Activated CD8-positive, alpha-beta T cell treated with anti-CD3 and anti-CD28 coated beads, Interleukin-2, amount 10 ng/mL, durations not matched to agents 7 days and 5 days (primary cell): Measurements from ENCODE around the gene KRTAP10-9. TPM values are rescaled to one million over a fixed set of nuclear protein-coding genes. Genes with fewer than 3 reads are reported as not detected.
"Not testable (repeated sequence)": the region's sequence is repeated elsewhere in the genome, so short reads cannot be mapped to it uniquely, and the experiment has no call there.

Experiments used
- ATAC-seq: fragments of 150-1000 bp; cut with Tn5 transposase; one replicate; pipeline ENCODE4 v1.10.0; 2021; ENCODE audit warnings: moderate library complexity
- CTCF ChIA-PET: fragments of 350-600 bp; sonication (Branson Sonifier 250); formaldehyde crosslinking; loops from one replicate; lab custom pipeline; 2021; ENCODE audit warnings: antibody characterized with exemption; lab: Charles Lee
- POLR2A ChIA-PET: fragments of 350-600 bp; sonication (Branson Sonifier 250); formaldehyde crosslinking; loops from one replicate; lab custom pipeline; 2021; ENCODE audit warnings: antibody characterized with exemption; lab: Charles Lee
- DNase-seq: peaks from one replicate; pipeline ENCODE4 v3.0.0-alpha.2; 2020
- H3K27ac Mint-ChIP-seq: one replicate; pipeline ENCODE4 v1.8.0; 2021; ENCODE audit warnings: mild to moderate bottlenecking, mixed read lengths
- H3K27me3 Mint-ChIP-seq: one replicate; pipeline ENCODE4 v1.8.0; 2021; ENCODE audit warnings: low read depth, mixed read lengths
- H3K36me3 Mint-ChIP-seq: one replicate; pipeline ENCODE4 v1.8.0; 2021; ENCODE audit warnings: low read depth, mixed read lengths
- H3K4me1 Mint-ChIP-seq: one replicate; pipeline ENCODE4 v1.8.0; 2021; ENCODE audit warnings: low read depth, mixed read lengths
- H3K4me3 Mint-ChIP-seq: one replicate; pipeline ENCODE4 v1.8.0; 2021; ENCODE audit warnings: mild to moderate bottlenecking, mixed read lengths
- H3K9me3 Mint-ChIP-seq: one replicate; pipeline ENCODE4 v1.8.0; 2022; ENCODE audit warnings: mixed read lengths; ENCODE audit not compliant: insufficient read depth
- total RNA-seq, 2 experiments: library from RNA; stranded (reverse); gene quantifications; one replicate each; pipeline ENCODE4 v1.2.3, GENCODE V29; 2021

Gene KRTAP10-9
- total RNA-seq, 2 experiments from 2014 or later, result not detected

GRCh38 chr21:44589586-44590305 lies 37.1 kb upstream of the KRTAP10-9 start:
- POLR2A ChIA-PET, result no interaction called here
- peaks cover 2% of the 10 kb centered on the region for H3K4me1 Mint-ChIP-seq
- ATAC-seq, result no peak

GRCh38 chr21:44590311-44590721 lies 36.6 kb upstream of the KRTAP10-9 start:
- ATAC-seq (no peak), DNase-seq (no peak)
- POLR2A ChIA-PET, result interaction anchor here (0.6 kb wide), 1 partner anchor 49 kb away, joined by 3 read pairs; no protein-coding TSS in a partner anchor
- H3K27ac Mint-ChIP-seq, result no peak overlapping the region
- H3K36me3 Mint-ChIP-seq, result no peaks in the 10 kb centered on the region
- H3K27me3 Mint-ChIP-seq, result peaks cover 22% of the 10 kb centered on the region
- CTCF ChIA-PET, result no interaction called here
- H3K9me3 Mint-ChIP-seq, result no peaks in the 10 kb centered on the region
- H3K4me3 Mint-ChIP-seq, result no peak overlapping the region
- H3K4me1 Mint-ChIP-seq, result peaks cover 2% of the 10 kb centered on the region

More at GRCh38 chr21:44589586-44590305, 37.1 kb upstream of the KRTAP10-9 start:
- H3K9me3 Mint-ChIP-seq, result no peaks in the 10 kb centered on the region
- CTCF ChIA-PET, result no interaction called here
- H3K27ac Mint-ChIP-seq, result no peak overlapping the region
- DNase-seq, result no peak
- no peaks in the 10 kb centered on the region for H3K36me3 Mint-ChIP-seq
- no peak overlapping the region for H3K4me3 Mint-ChIP-seq
- H3K27me3 Mint-ChIP-seq, result peaks cover 26% of the 10 kb centered on the region

GRCh38 chr21:44590897-44591800 lies 35.7 kb upstream of the KRTAP10-9 start:
- H3K27ac Mint-ChIP-seq, H3K4me3 Mint-ChIP-seq, H3K36me3 Mint-ChIP-seq, H3K4me1 Mint-ChIP-seq, H3K9me3 Mint-ChIP-seq, CTCF ChIA-PET, ATAC-seq: not testable (repeated sequence)
- peaks cover 19% of the 10 kb centered on the region for H3K27me3 Mint-ChIP-seq
- peak; percentile 9 for DNase-seq
- POLR2A ChIA-PET, result interaction anchor here (0.6 kb wide), 1 partner anchor 48 kb away, joined by 3 read pairs; no protein-coding TSS in a partner anchor

GRCh38 chr21:44591801-44592130 lies 35.1 kb upstream of the KRTAP10-9 start:
- H3K4me1 Mint-ChIP-seq, H3K36me3 Mint-ChIP-seq, H3K9me3 Mint-ChIP-seq, H3K4me3 Mint-ChIP-seq, H3K27ac Mint-ChIP-seq, CTCF ChIA-PET, POLR2A ChIA-PET, ATAC-seq: not testable (repeated sequence)
- H3K27me3 Mint-ChIP-seq, result peaks cover 15% of the 10 kb centered on the region
- peak; percentile 7 for DNase-seq

- peaks cover 2% of the 10 kb centered on the region for H3K4me1 Mint-ChIP-seq
- no peak within 1 kb of the TSS for H3K27ac Mint-ChIP-seq
- POLR2A ChIA-PET, result no interaction called here
- no peak for ATAC-seq
- no peaks in the 10 kb centered on the region for H3K9me3 Mint-ChIP-seq
- no peak within 1 kb of the TSS for H3K4me3 Mint-ChIP-seq
- no peaks in the 10 kb centered on the region for H3K36me3 Mint-ChIP-seq
- CTCF ChIA-PET, result no interaction called here
- DNase-seq, result no peak
- H3K27me3 Mint-ChIP-seq, result peaks cover 6% of the 10 kb centered on the region
These were observed 34.2 kb upstream of the KRTAP10-9 start, which contains the start of gene KRTAP10-6 for GRCh38 chr21:44592446-44593311. TSS of gene KRTAP10-6 (minus strand) at chr21:44592505. CDS start at chr21:44592484, 21 bp downstream.

- ChIA-PET CTCF (interaction anchor here (0.5 kb wide), 1 partner anchor 210 kb away, joined by 3 read pairs; no protein-coding TSS in a partner anchor), POLR2A (no interaction called here)
- no peaks in the 10 kb centered on the region for H3K9me3 Mint-ChIP-seq
- ATAC-seq (no peak), DNase-seq (no peak)
- no peak overlapping the region for H3K4me3 Mint-ChIP-seq
- H3K4me1 Mint-ChIP-seq, result peaks cover 2% of the 10 kb centered on the region
- no peaks in the 10 kb centered on the region for H3K36me3 Mint-ChIP-seq
- no peak overlapping the region for H3K27ac Mint-ChIP-seq
- no peaks in the 10 kb centered on the region for H3K27me3 Mint-ChIP-seq
These were observed 33.1 kb upstream of the KRTAP10-9 start for GRCh38 chr21:44593598-44594405.

- ATAC-seq (no peak), DNase-seq (no peak)
- Mint-ChIP-seq H3K27ac (no peak overlapping the region), H3K4me1 (peaks cover 2% of the 10 kb centered on the region), H3K27me3 (no peaks in the 10 kb centered on the region), H3K36me3 (no peaks in the 10 kb centered on the region), H3K4me3 (no peak overlapping the region), H3K9me3 (no peaks in the 10 kb centered on the region)
- CTCF ChIA-PET, result no interaction called here
- POLR2A ChIA-PET, result no interaction called here
These were observed 32.4 kb upstream of the KRTAP10-9 start for GRCh38 chr21:44594406-44594916.

GRCh38 chr21:44595524-44595923 lies 31.4 kb upstream of the KRTAP10-9 start:
- Mint-ChIP-seq H3K4me1 (peaks cover 2% of the 10 kb centered on the region), H3K4me3 (no peak overlapping the region), H3K36me3 (no peaks in the 10 kb centered on the region), H3K27ac (no peak overlapping the region), H3K9me3 (no peaks in the 10 kb centered on the region), H3K27me3 (no peaks in the 10 kb centered on the region)
- POLR2A ChIA-PET, result no interaction called here
- no peak for ATAC-seq
- DNase-seq, result no peak
- CTCF ChIA-PET, result interaction anchor here (1.2 to 1.3 kb wide), 2 partner anchors 85 to 198 kb away, joined by 4 to 5 read pairs; no protein-coding TSS in a partner anchor

GRCh38 chr21:44596068-44596725 lies 30.7 kb upstream of the KRTAP10-9 start:
- no peaks in the 10 kb centered on the region for H3K36me3 Mint-ChIP-seq

GRCh38 chr21:44598061-44598460 lies 28.8 kb upstream of the KRTAP10-9 start:
- ChIA-PET CTCF (no interaction called here), POLR2A (no interaction called here)
- ATAC-seq (no peak), DNase-seq (no peak)
- Mint-ChIP-seq H3K4me1 (peaks cover 2% of the 10 kb centered on the region), H3K27me3 (no peaks in the 10 kb centered on the region), H3K27ac (no peak overlapping the region), H3K4me3 (no peak overlapping the region), H3K9me3 (no peaks in the 10 kb centered on the region), H3K36me3 (no peaks in the 10 kb centered on the region)

More at GRCh38 chr21:44596068-44596725, 30.7 kb upstream of the KRTAP10-9 start:
- H3K27ac Mint-ChIP-seq, result no peak overlapping the region
- H3K9me3 Mint-ChIP-seq, result no peaks in the 10 kb centered on the region
- peaks cover 2% of the 10 kb centered on the region for H3K4me1 Mint-ChIP-seq
- no peak for DNase-seq
- H3K4me3 Mint-ChIP-seq, result no peak overlapping the region
- CTCF ChIA-PET, result interaction anchor here (1.2 to 1.3 kb wide), 2 partner anchors 86 to 197 kb away, joined by 4 to 5 read pairs; no protein-coding TSS in a partner anchor
- H3K27me3 Mint-ChIP-seq, result no peaks in the 10 kb centered on the region
- no peak for ATAC-seq
- POLR2A ChIA-PET, result no interaction called here
